GM23338 (cell line): Measurements from ENCODE around the gene SSBP2. TPM values are rescaled to one million over a fixed set of nuclear protein-coding genes. Genes with fewer than 3 reads are reported as not detected.

ENCODE experiments used
- ATAC-seq: fragments of 200-7000 bp; cut with Tn5 transposase; 3 replicates; pipeline ENCODE4 v1.9.1; 2020
- DNase-seq: peaks from one replicate; pipeline ENCODE4 v3.0.0-alpha.2; 2015; ENCODE audit warnings: low spot score
- H2AFZ ChIP-seq: fragments of 200-600 bp; sonication (generic); 2 replicates; pipeline ENCODE4 v1.8.0; 2016; ENCODE audit warnings: antibody characterized with exemption, mild to moderate bottlenecking, moderate library complexity
- H3F3A ChIP-seq: fragments of 200-600 bp; sonication (generic); replicated peaks from 2 replicates; pipeline ENCODE4 v1.8.0; 2017; ENCODE audit warnings: antibody characterized with exemption, mixed run types, low read depth
- H3K27ac ChIP-seq: fragments of 200-600 bp; sonication (generic); 2 replicates; pipeline ENCODE4 v1.6.1; 2016; ENCODE audit warnings: low read depth
- H3K27me3 ChIP-seq: fragments of 200-600 bp; sonication (generic); 2 replicates; pipeline ENCODE4 v1.8.0; 2016; ENCODE audit warnings: mild to moderate bottlenecking, mixed run types, moderate library complexity; ENCODE audit not compliant: insufficient read depth
- H3K36me3 ChIP-seq: fragments of 200-600 bp; sonication (generic); 2 replicates; pipeline ENCODE4 v1.8.0; 2016; ENCODE audit warnings: mild to moderate bottlenecking; ENCODE audit not compliant: insufficient read depth
- H3K4me1 ChIP-seq: fragments of 200-600 bp; sonication (generic); 2 replicates; pipeline ENCODE4 v1.8.0; 2016; ENCODE audit warnings: mild to moderate bottlenecking, moderate library complexity; ENCODE audit not compliant: insufficient read depth
- H3K4me2 ChIP-seq: fragments of 200-600 bp; sonication (generic); 2 replicates; pipeline ENCODE4 v1.7.1; 2017; ENCODE audit warnings: mixed run types
- H3K4me3 ChIP-seq: fragments of 200-600 bp; sonication (generic); 2 replicates; pipeline ENCODE4 v1.6.1; 2016; ENCODE audit warnings: mixed run types
- H3K79me2 ChIP-seq: fragments of 200-600 bp; sonication (generic); replicated peaks from 2 replicates; pipeline ENCODE4 v1.8.0; 2017; ENCODE audit warnings: mild to moderate bottlenecking; ENCODE audit not compliant: insufficient read depth
- H3K9me2 ChIP-seq: fragments of 200-600 bp; sonication (generic); 2 replicates; pipeline ENCODE4 v1.8.0; 2017; ENCODE audit not compliant: insufficient read depth
- H4K20me1 ChIP-seq: fragments of 200-600 bp; sonication (generic); replicated peaks from 2 replicates; pipeline ENCODE4 v1.8.0; 2017; ENCODE audit warnings: mild to moderate bottlenecking; ENCODE audit not compliant: insufficient read depth
- H3K27ac Mint-ChIP-seq: 2 replicates; pipeline ENCODE4 v1.8.0; 2020; ENCODE audit warnings: inconsistent platforms, mild to moderate bottlenecking, moderate library complexity, mixed read lengths
- H3K27me3 Mint-ChIP-seq: 3 replicates; pipeline ENCODE4 v1.8.0; 2022; ENCODE audit warnings: low read depth, mild to moderate bottlenecking, moderate library complexity, mixed read lengths, inconsistent platforms; ENCODE audit not compliant: insufficient read depth, poor library complexity
- H3K36me3 Mint-ChIP-seq: 3 replicates; pipeline ENCODE4 v1.8.0; 2021; ENCODE audit warnings: low read depth, mild to moderate bottlenecking, inconsistent platforms, moderate library complexity, mixed read lengths
- H3K4me1 Mint-ChIP-seq: 3 replicates; pipeline ENCODE4 v1.8.0; 2020; ENCODE audit warnings: mild to moderate bottlenecking, inconsistent platforms, mixed read lengths
- H3K4me3 Mint-ChIP-seq: 3 replicates; pipeline ENCODE4 v1.8.0; 2021; ENCODE audit warnings: moderate library complexity, mild to moderate bottlenecking, inconsistent platforms, mixed read lengths
- H3K9me3 Mint-ChIP-seq: 3 replicates; pipeline ENCODE4 v1.8.0; 2020; ENCODE audit warnings: moderate library complexity, mild to moderate bottlenecking, inconsistent platforms, mixed read lengths
- CREB1 ChIP-seq: fragments of 250-450 bp; sonication (Bioruptor Pico); IDR thresholded peaks from 2 replicates; pipeline ENCODE4 v1.5.0; 2020; ENCODE audit warnings: low read depth, mild to moderate bottlenecking, moderate library complexity
- EZH2 ChIP-seq: fragments of 200-600 bp; sonication (generic); IDR thresholded peaks from one replicate; pipeline ENCODE4 v1.8.0; 2017; ENCODE audit warnings: antibody characterized with exemption, mild to moderate bottlenecking, low read depth; ENCODE audit not compliant: unreplicated experiment
- EZH2phosphoT487 ChIP-seq: fragments of 200-600 bp; sonication (generic); IDR thresholded peaks from one replicate; pipeline ENCODE4 v1.8.1; 2018; ENCODE audit warnings: antibody characterized with exemption; ENCODE audit not compliant: unreplicated experiment
- JUNB ChIP-seq: IDR thresholded peaks from one replicate; pipeline ENCODE4 v1.6.1; 2016; ENCODE audit warnings: antibody characterized with exemption; ENCODE audit not compliant: unreplicated experiment
- POLR2AphosphoS5 ChIP-seq: IDR thresholded peaks from 2 replicates; pipeline ENCODE4 v1.6.1; 2016; ENCODE audit warnings: antibody characterized with exemption, low read depth
- STAT1 ChIP-seq: IDR thresholded peaks from one replicate; pipeline ENCODE4 v1.6.1; 2016; ENCODE audit warnings: antibody characterized with exemption; ENCODE audit not compliant: unreplicated experiment
- polyA plus RNA-seq: library from polyadenylated mRNA; unstranded; fragments of >200 nt; fragmentation: Nextera tagmentation; extraction: Ambion mirVana; gene quantifications from 2 replicates; pipeline ENCODE4 v1.2.1, GENCODE V29; 2016
- total RNA-seq: library from RNA; depleted of rRNA; stranded (reverse); fragments of >200 nt; shearing (Covaris generic); gene quantifications from 2 replicates; pipeline ENCODE4 v1.2.3, GENCODE V29; 2014
- TF ChIP-seq, protein P1 (sequence below): IDR thresholded peaks from 2 replicates; pipeline ENCODE4 v1.6.1; 2016; ENCODE audit warnings: antibody characterized with exemption
- TF ChIP-seq, protein P2 (sequence below), 2 experiments: fragments of 200-600 bp in 1 of 2; sonication (generic) in 1 of 2; conservative IDR thresholded peaks; 2 replicates each; pipeline versions ENCODE4 v1.5.1 to v1.6.1; 2016 to 2017; ENCODE audit warnings: antibody characterized with exemption in 2 of 2, low read depth in 2 of 2, mild to moderate bottlenecking in 2 of 2, moderate library complexity in 1 of 2
- TF ChIP-seq, protein P3 (sequence below): IDR thresholded peaks from one replicate; pipeline ENCODE4 v1.6.1; 2018; ENCODE audit warnings: antibody characterized with exemption; ENCODE audit not compliant: unreplicated experiment

SSBP2 gene
- total and polyA plus RNA-seq, 2 experiments from 2014 or later: 21.5 to 24.7 TPM

DNA sequence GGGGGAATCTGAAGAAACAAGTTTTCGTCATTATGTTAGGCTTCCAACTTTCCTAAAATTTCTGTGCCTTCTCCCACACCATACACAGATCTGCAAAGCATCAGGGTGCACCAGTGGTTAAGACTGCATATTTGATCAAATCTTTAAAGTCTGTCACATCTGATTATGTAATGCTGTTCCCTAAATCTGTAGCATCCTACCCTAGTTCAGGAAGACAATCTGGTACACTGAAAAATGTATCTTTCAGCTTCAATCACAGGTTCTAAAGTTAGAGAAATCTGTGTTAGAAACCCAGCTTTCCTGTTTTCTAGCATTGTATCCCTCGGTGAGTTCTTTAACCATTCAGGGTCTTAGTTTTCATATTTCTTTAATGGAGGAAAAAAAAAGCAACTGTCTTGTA is 3.9 kb downstream of the SSBP2 start (continued):
- TF ChIP-seq, protein P1, sequence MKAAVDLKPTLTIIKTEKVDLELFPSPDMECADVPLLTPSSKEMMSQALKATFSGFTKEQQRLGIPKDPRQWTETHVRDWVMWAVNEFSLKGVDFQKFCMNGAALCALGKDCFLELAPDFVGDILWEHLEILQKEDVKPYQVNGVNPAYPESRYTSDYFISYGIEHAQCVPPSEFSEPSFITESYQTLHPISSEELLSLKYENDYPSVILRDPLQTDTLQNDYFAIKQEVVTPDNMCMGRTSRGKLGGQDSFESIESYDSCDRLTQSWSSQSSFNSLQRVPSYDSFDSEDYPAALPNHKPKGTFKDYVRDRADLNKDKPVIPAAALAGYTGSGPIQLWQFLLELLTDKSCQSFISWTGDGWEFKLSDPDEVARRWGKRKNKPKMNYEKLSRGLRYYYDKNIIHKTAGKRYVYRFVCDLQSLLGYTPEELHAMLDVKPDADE: no peak
- TF ChIP-seq POLR2AphosphoS5: no peak
- no peak for TF ChIP-seq CREB1

GRCh38 chr5:81740758-81741157 is 10.1 kb downstream of the SSBP2 start:
- no peaks in the 10 kb centered on the region for H4K20me1 ChIP-seq
- no peak overlapping the region for H3K27ac Mint-ChIP-seq
- no peak for TF ChIP-seq POLR2AphosphoS5
- no peak for TF ChIP-seq EZH2phosphoT487
- TF ChIP-seq CREB1: no peak
- no peak for TF ChIP-seq STAT1
- TF ChIP-seq, protein P2, sequence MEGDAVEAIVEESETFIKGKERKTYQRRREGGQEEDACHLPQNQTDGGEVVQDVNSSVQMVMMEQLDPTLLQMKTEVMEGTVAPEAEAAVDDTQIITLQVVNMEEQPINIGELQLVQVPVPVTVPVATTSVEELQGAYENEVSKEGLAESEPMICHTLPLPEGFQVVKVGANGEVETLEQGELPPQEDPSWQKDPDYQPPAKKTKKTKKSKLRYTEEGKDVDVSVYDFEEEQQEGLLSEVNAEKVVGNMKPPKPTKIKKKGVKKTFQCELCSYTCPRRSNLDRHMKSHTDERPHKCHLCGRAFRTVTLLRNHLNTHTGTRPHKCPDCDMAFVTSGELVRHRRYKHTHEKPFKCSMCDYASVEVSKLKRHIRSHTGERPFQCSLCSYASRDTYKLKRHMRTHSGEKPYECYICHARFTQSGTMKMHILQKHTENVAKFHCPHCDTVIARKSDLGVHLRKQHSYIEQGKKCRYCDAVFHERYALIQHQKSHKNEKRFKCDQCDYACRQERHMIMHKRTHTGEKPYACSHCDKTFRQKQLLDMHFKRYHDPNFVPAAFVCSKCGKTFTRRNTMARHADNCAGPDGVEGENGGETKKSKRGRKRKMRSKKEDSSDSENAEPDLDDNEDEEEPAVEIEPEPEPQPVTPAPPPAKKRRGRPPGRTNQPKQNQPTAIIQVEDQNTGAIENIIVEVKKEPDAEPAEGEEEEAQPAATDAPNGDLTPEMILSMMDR (conservative IDR thresholded peaks at IDR 0.05; ENCODE audit: low read depth in 2 of 2): no peak
- TF ChIP-seq, protein P3, sequence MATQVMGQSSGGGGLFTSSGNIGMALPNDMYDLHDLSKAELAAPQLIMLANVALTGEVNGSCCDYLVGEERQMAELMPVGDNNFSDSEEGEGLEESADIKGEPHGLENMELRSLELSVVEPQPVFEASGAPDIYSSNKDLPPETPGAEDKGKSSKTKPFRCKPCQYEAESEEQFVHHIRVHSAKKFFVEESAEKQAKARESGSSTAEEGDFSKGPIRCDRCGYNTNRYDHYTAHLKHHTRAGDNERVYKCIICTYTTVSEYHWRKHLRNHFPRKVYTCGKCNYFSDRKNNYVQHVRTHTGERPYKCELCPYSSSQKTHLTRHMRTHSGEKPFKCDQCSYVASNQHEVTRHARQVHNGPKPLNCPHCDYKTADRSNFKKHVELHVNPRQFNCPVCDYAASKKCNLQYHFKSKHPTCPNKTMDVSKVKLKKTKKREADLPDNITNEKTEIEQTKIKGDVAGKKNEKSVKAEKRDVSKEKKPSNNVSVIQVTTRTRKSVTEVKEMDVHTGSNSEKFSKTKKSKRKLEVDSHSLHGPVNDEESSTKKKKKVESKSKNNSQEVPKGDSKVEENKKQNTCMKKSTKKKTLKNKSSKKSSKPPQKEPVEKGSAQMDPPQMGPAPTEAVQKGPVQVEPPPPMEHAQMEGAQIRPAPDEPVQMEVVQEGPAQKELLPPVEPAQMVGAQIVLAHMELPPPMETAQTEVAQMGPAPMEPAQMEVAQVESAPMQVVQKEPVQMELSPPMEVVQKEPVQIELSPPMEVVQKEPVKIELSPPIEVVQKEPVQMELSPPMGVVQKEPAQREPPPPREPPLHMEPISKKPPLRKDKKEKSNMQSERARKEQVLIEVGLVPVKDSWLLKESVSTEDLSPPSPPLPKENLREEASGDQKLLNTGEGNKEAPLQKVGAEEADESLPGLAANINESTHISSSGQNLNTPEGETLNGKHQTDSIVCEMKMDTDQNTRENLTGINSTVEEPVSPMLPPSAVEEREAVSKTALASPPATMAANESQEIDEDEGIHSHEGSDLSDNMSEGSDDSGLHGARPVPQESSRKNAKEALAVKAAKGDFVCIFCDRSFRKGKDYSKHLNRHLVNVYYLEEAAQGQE: no peak
- no peak for DNase-seq
- no peaks in the 10 kb centered on the region for H3K4me1 ChIP-seq
- peaks cover 6% of the 10 kb centered on the region for H3K4me1 Mint-ChIP-seq
- no peaks in the 10 kb centered on the region for H3F3A ChIP-seq
- ATAC-seq: no peak
- no peaks in the 10 kb centered on the region; the same call in 2 of the 3 replicates for H3K36me3 Mint-ChIP-seq
- no peak overlapping the region; the same call in 2 of the 3 replicates for H3K4me3 Mint-ChIP-seq
- H3K4me2 ChIP-seq: no peak overlapping the region
- no peaks in the 10 kb centered on the region for H3K36me3 ChIP-seq
- no peaks in the 10 kb centered on the region for H3K27me3 Mint-ChIP-seq
- no peaks in the 10 kb centered on the region for H3K9me2 ChIP-seq
- H3K4me3 ChIP-seq: no peak overlapping the region
- H2AFZ ChIP-seq: no peak overlapping the region
- no peaks in the 10 kb centered on the region for H3K27me3 ChIP-seq
- H3K9me3 Mint-ChIP-seq: no peaks in the 10 kb centered on the region; the same call in 2 of the 3 replicates
- H3K27ac ChIP-seq: no peak overlapping the region
- no peaks in the 10 kb centered on the region; the same call in 1 of the 2 replicates for H3K79me2 ChIP-seq

DNA sequence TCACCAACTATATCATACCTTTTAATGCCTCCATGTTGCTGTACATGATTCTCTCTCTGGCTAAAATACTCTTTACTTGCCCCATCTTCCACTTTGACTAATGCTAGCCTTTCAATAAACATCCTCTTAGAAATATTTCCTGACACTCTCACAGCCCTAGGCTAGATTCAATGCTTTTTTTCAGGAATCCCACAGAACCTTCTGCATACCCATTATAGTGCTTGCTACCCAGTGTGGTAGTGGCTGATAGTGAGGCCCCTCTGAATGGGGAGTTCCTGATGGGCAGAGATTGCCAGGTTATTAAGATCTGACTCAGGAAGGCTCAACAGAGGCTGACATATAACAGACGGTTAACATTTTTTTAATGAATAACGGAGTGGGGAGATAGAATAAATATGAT is 11.6 kb downstream of the SSBP2 start:
- Mint-ChIP-seq H3K27me3 (no peaks in the 10 kb centered on the region), H3K4me1 (peaks cover 6% of the 10 kb centered on the region; the same call in 2 of the 3 replicates), H3K4me3 (no peak overlapping the region), H3K9me3 (no peaks in the 10 kb centered on the region; the same call in 2 of the 3 replicates), H3K27ac (no peak overlapping the region), H3K36me3 (no peaks in the 10 kb centered on the region; the same call in 2 of the 3 replicates)
- Histone ChIP-seq H4K20me1 (no peaks in the 10 kb centered on the region), H2AFZ (no peak overlapping the region), H3K79me2 (no peaks in the 10 kb centered on the region; the same call in 1 of the 2 replicates), H3F3A (no peaks in the 10 kb centered on the region), H3K27ac (no peak overlapping the region), H3K4me1 (no peaks in the 10 kb centered on the region), H3K9me2 (no peaks in the 10 kb centered on the region), H3K27me3 (no peaks in the 10 kb centered on the region), H3K4me2 (no peak overlapping the region), H3K4me3 (no peak overlapping the region), H3K36me3 (no peaks in the 10 kb centered on the region)
- ATAC-seq (no peak), DNase-seq (no peak)
- TF ChIP-seq JUNB: no peak
- TF ChIP-seq CREB1: no peak
- no peak for TF ChIP-seq EZH2
- TF ChIP-seq, protein P3: no peak
- TF ChIP-seq EZH2phosphoT487: no peak
